Stimulated activated CD4-positive, alpha-beta T cell treated with anti-CD3 and anti-CD28 coated beads, Interleukin-4, amount 100 ng/mL, for 1 hour (primary cell): Measurements from ENCODE around the gene GCHFR.

Source experiments
- DNase-seq: peaks from one replicate; pipeline ENCODE4 v3.0.0-alpha.2; 2020

The GCHFR gene

GRCh38 chr15:40763801-40764628, at the start of gene GCHFR:
TSS of gene GCHFR (plus strand) at chr15:40764068. CDS start at chr15:40764181, 113 bp downstream.
- DNase-seq = peak; percentile 69

GRCh38 chr15:40714144-40714543, 49.7 kb upstream of the GCHFR start:
- DNase-seq = no peak

- DNase-seq = no peak
Observed at GRCh38 chr15:40716165-40716564, 47.7 kb upstream of the GCHFR start.

- no peak for DNase-seq
Observed at GRCh38 chr15:40721701-40722100, 42.2 kb upstream of the GCHFR start.

GRCh38 chr15:40722354-40722753, 41.5 kb upstream of the GCHFR start:
- DNase-seq = no peak

- no peak for DNase-seq
Observed at GRCh38 chr15:40722934-40723333, 40.9 kb upstream of the GCHFR start.

GRCh38 chr15:40723919-40724318, 39.9 kb upstream of the GCHFR start:
- no peak for DNase-seq

- DNase-seq = no peak
Observed at GRCh38 chr15:40731034-40731433, 32.8 kb upstream of the GCHFR start.

GRCh38 chr15:40736575-40736974, 27.3 kb upstream of the GCHFR start:
- DNase-seq = no peak

GRCh38 chr15:40737048-40737447, 26.8 kb upstream of the GCHFR start:
- DNase-seq = no peak

- DNase-seq = no peak
Observed at GRCh38 chr15:40739047-40739446, 24.8 kb upstream of the GCHFR start.

GRCh38 chr15:40739854-40740253, 24.0 kb upstream of the GCHFR start:
- no peak for DNase-seq

GRCh38 chr15:40743485-40743901, 20.4 kb upstream of the GCHFR start:
- no peak for DNase-seq

- peak; percentile 53 for DNase-seq
Observed at GRCh38 chr15:40743921-40744814, 19.7 kb upstream of the GCHFR start.

GRCh38 chr15:40744815-40745152, 19.1 kb upstream of the GCHFR start:
- no peak for DNase-seq

GRCh38 chr15:40746916-40747418, 16.9 kb upstream of the GCHFR start:
- DNase-seq = no peak

- no peak for DNase-seq
Observed at GRCh38 chr15:40747685-40748631, 15.9 kb upstream of the GCHFR start.

GRCh38 chr15:40749151-40749630, 14.7 kb upstream of the GCHFR start:
- DNase-seq = no peak

- no peak for DNase-seq
Observed at GRCh38 chr15:40750885-40751284, 13.0 kb upstream of the GCHFR start.

GRCh38 chr15:40751745-40752144, 12.1 kb upstream of the GCHFR start:
- no peak for DNase-seq

- DNase-seq = peak; percentile 14
Observed at GRCh38 chr15:40754574-40754882, 9.3 kb upstream of the GCHFR start.
